Astrocyte of the hippocampus (primary cell): ENCODE results near the gene CEP68.
"Not testable (repeated sequence)": the region's sequence is repeated elsewhere in the genome, so short reads cannot be mapped to it uniquely, and the experiment has no call there.

Experiments used
- DNase-seq: peaks from one replicate; pipeline ENCODE4 v3.0.0; 2011; ENCODE audit warnings: low read depth, low spot score

The CEP68 gene, protein sequence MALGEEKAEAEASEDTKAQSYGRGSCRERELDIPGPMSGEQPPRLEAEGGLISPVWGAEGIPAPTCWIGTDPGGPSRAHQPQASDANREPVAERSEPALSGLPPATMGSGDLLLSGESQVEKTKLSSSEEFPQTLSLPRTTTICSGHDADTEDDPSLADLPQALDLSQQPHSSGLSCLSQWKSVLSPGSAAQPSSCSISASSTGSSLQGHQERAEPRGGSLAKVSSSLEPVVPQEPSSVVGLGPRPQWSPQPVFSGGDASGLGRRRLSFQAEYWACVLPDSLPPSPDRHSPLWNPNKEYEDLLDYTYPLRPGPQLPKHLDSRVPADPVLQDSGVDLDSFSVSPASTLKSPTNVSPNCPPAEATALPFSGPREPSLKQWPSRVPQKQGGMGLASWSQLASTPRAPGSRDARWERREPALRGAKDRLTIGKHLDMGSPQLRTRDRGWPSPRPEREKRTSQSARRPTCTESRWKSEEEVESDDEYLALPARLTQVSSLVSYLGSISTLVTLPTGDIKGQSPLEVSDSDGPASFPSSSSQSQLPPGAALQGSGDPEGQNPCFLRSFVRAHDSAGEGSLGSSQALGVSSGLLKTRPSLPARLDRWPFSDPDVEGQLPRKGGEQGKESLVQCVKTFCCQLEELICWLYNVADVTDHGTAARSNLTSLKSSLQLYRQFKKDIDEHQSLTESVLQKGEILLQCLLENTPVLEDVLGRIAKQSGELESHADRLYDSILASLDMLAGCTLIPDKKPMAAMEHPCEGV

DNA sequence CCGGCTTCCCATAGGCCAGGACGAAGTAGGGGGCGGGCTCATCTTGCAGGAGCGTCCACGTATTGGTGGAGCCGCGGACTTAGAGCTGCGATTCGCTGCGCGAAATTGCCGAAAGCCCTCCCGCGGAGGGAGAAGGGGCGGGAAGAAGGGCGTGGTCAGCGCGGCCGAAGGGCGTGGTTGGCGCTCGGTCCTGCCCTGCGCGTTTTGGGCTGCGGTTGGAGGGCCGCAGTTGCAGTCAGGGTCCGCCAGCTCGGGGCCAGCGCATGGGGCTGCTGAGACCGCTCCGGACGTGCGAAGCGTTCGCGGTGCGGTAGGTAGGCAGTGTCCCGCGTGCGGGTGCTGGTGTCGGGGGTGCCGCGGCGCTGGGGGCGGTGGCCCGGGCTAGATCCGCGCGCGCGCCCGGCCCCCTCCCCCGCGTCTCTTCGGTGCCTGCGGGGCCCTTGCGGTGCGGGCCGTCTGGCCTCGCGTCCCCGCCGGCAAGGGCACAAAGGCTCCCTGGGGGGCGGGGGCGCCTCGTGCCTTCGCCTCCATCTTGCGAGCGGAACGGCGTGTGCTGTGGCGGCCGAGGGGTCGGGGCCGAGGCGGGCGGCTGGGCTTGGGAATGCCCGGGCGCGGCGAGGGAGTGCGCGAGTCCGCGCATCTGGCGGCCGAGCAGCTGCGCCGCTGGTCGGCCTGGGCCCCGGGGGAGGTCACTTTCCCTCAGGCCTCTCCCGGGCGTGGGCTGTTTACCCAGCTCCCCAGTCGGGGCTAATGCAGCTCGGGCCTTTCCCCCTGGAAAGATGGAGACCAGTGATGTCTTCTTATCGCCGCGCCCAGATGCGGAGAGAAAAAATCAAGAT lies at the start of gene CEP68:
CEP68 (plus strand) TSS at position 202 of the 839 bp plus-strand sequence. CDS start 13,029 bp downstream, outside the sequence.
- DNase-seq, result peak; percentile 99

DNA sequence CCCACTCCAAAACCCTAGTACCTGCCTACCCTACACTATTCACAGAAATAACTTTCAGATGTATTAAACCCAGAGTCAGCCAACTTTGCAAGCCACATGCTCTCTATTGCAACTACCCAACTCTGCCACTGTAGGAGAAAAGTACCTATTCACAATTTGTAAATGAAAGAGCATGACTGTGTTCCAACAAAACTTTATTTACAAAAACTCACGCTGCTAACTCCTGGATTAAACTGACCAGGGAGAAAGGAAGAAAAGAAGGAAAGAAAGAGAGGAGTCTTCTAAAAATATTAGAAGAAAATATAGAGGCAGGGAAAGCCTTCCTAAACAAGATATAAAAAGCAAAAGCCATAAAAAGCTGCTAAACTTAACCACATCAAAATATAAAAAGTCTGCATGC lies 42.4 kb upstream of the CEP68 start:
- no peak for DNase-seq

DNA sequence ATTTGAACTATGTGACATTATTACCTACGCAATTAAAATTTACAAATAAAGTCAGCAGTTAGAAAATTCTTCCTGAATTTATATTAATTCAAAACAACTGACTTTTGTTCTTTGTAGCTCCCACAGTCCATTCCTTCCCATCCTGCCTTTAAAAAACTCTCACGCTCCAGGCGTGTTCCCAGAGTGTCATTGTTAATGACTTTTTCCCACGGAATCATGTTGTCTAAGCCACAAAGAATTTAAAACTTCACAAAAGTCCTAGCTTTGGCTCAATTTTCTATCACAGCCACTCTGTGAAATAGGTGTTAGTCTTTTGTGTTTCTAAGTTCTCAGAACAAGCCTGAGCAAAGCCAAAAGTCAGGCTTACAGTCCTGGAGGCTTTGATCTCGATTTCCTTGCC lies 40.5 kb upstream of the CEP68 start:
- peak; percentile 86 for DNase-seq

DNA sequence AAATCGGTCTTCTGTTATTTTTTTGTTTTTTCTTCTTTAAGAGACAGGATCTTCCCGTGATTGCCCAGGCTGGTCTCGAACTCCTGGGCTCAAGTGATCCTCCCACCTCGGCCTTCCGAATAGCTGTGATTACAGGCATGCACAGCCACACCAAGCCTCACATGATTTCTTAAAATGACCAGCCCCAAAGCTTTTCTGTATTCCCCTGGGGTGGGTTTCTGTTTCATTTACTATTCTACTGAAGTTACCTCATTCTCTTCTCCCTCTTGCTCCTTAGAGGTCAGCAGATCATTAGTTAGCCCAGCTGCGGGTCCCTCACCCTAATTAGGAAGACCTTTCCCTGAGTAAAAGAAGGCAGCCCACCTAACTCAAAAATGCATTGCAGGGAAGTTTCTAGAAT lies 39.4 kb upstream of the CEP68 start:
- DNase-seq, result no peak

DNA sequence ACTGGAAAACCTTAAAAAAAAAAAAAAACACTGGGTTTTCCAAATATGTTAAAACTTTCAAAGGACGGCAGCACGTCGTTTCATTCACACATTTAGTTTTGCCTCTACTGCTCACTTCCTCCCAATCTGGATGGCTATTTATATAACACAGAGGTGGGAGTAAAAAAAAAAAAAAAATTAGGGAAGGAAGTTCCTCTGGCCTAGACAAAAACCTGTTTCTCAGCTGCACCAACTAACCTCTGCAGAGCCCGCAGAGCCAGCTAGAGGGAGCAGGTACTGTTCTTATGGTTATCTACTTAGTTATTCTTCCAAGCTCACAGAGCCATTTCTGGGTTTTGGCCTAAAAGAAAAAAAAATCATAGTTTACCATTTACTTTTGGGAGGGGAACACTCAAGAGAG lies 38.9 kb upstream of the CEP68 start:
- DNase-seq, result no peak

DNA sequence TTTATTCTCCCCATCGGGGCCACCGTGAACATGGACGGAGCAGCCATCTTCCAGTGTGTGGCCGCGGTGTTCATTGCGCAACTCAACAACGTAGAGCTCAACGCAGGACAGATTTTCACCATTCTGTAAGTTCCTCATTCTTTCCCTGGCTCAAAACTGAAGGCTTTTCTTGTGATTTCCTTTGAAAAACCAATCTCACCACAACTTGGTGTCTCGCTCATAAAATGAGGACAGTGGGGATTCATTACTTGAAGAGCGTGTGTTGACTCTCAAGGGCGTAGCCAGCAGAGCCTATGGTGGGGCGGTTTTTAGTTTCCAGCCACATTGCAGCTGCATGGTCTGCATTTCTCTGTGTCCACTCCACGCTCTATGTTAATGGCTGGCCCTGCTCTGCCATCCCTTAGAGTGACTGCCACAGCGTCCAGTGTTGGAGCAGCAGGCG lies 38.1 kb upstream of the CEP68 start:
- no peak for DNase-seq

DNA sequence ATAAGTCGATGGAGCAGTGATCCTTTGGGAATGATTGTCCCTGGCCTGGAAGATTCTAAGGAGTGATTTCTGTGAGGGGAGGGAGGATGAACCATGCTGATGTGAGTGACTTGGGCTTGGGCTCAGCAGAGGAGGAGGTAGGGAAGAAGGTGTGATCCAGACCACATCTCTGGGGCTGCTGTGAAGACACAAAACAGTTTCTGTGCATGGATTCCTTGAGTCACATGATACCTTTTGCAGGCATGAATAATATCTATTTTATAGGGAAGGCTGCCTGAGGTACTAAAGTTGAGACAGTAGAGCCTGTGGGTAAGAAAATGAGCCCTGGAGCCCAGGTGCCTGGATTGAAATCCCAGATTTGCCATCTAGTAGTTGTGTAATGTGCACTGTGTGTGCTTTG lies 37.2 kb upstream of the CEP68 start:
- DNase-seq, result no peak

DNA sequence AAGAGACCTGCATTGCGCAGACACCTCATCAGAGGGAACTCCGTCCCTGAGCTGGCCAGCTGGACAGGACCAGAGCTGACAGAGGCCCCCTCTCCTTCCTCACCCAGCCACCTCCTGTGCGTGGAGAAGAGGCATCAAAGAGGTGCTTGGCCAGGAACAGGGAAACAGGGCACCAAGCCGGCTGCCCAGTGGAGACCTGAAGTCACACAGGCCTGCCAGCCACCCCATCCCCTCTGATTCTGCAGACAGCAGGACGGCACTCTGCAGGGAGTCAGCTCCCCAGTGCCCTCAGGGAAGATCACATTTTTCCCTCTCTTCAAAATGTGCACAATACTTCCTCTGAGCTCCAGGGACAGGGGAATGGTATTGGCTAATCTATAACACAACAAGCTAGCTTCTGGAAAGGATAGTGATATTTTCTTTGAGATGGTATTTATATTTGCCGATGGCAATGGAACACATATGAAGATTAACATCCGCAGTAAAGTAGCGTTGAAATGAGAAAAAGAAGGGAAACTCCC lies 36.5 kb upstream of the CEP68 start:
- DNase-seq, result no peak

DNA sequence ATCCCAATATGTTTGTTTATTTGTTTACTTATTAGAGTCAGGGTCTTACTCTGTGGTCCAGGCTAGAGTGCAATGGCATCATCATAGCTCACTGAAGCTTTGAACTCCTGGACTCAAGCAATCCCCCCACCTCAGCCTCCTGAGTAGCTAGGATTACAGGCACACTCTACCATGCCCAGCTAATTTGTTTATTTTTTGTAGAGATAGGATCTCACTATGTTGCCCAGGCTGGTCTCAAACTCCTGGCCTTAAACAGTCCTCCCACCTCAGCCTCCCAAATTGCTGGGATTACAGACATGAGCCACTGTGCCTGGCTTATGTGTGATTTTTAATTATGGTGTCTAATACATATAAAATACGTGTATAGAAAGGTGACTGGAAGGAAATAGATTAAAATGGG lies 36.0 kb upstream of the CEP68 start:
- not testable (repeated sequence) for DNase-seq

DNA sequence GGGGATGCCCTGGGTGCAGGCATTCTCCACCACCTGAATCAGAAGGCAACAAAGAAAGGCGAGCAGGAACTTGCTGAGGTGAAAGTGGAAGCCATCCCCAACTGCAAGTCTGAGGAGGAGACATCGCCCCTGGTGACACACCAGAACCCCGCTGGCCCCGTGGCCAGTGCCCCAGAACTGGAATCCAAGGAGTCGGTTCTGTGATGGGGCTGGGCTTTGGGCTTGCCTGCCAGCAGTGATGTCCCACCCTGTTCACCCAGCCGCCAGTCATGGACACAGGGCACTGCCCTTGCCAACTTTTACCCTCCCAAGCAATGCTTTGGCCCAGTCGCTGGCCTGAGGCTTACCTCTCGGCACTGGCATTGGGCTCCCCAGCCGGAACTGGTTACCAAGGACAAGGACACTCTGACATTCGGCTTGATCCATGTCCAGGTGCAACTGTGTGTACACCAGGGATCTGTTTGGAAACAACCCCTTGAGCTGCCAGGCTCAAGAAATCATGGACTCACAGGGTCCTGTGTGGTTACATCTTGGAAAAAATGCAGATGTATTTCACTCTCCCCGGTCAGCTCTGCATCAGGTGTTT lies 35.2 kb upstream of the CEP68 start:
- no peak for DNase-seq

DNA sequence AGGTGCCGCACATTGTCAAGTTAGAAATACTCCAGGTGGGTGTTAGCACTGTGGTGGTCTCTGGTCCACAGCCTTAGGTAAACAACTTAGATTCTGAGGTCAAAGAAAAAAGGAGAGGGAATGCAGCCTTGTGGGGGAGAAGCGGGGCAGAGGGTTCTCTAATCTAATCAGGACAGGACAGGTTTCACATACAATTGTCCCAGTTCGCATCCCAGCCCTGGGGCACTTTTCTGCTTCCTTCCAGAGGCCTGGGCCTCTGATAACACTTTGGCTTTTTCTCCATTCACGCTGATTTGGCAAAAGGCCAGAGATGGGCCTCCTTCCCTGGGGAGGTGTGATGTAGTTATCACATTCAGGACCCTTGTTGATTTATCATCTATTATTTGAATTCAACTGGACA lies 34.5 kb upstream of the CEP68 start:
- DNase-seq, result no peak

DNA sequence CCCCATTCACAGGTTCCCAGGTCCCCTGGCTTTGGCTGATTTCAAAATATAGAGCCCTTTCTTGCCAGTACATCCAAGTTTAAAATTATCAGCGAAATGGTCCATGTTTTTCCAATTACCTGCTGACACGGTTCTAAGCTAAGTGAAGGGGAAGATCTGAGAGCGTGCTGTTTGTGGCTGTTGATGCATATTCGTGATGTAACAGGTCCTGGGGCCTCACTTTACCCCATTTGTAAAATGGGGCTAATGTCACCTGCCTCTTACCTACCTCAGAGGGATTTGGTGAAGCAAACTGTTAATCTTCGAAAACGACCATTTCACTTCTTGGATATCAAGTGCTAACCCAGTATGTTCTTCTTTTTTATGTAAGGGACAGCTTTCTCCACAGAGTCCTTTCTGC lies 34.0 kb upstream of the CEP68 start:
- no peak for DNase-seq

DNA sequence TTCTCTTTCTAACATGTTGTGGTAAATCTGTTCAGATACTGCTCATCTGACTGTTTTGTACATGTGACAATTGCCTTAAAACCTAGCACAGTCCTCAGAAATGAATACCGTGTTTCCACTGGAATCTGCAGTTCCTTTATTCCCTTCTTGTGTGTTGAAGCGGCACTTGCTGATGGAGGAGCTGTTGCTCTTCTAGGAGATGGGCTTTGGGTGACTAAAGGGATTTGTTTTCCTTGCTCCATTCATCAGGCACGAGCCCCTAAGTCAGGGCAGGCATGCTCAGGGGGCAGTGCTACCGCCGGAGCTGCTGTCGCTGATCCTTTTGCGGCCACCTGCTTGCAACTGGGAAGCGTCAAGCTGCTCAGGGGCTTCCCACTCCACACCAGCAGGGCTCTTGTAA lies 32.5 kb upstream of the CEP68 start:
- DNase-seq, result no peak

DNA sequence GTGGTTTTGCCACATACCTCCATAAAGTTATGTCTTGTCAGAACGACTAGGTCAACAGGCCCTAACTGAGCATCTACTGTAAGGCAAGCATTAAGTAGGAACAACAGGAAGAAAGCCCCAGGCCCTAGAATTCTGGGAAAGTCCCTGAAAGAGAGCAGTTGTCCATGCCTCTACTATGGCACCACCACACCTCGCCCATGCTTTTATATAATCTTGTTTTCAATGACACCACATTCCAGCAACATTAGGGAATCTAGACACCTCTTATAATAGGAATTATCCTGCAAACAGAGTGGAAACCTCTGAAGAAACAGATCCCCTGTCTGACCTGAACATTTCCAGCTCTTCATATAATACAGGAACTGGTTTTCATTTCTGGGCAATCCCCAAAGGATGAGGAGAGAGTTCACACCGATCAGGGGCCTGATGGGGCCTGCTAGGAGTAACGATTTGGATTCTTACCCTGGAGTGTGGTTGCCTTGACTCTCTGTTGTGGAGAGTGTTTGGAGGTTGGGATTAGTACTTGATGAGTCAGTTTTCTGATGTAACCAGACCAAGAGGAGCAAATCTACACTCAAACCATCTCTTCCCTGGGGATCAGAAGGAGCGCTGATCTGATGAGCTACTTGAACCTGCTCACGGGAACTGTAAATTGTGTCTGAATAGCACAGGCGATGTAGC lies 31.9 kb upstream of the CEP68 start:
- peak; percentile 78 for DNase-seq

DNA sequence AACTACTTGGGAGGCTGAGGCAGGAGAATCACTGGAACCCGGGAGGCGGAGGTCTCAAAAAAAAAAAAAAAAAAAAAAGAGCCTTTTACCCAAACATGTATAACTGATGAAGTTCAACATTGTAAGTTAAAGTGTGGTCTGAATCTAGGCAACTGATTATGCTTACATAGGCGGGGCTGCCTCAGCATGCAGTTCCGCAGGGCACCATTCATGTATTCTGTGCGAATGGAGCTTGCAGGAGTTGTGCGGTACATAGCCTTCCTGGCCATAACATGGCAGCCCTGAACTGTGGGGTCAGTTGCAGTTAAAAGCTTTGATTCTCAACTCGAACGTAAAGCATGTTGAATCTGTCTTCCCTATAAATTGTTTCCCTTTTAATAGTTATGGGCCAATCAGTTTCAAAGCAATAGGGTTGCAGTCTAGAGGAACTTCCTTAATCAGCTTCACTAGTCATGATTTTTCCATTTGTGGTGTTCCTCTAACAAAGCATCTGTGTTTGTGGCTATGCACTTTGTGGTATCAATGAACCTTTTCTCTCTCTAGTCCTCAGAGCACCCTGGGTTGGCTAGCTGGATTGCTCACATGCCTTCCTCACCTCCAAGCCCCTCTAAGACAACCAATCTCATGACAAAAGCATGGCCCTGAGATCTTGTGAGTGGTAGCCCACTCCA lies 30.6 kb upstream of the CEP68 start:
- no peak for DNase-seq

DNA sequence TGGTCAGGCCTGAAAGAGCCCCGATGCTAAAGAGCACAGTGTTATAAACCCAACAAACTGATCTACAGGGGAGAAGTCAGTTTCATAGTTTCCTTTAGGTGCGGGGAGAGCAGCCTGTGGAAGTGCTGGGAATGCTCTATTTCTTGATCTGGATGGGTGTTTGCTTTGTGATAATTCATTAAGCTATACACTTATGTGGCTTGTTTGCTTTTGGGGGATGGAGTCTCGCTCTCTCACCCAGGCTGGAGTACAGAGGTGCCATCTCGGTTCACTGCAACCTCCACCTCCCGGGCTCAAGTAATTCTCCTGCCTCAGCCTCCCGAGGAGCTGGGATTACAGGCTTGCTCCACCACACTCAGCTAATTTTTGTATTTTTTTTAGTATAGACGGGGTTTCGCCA lies 30.1 kb upstream of the CEP68 start:
- no peak for DNase-seq

DNA sequence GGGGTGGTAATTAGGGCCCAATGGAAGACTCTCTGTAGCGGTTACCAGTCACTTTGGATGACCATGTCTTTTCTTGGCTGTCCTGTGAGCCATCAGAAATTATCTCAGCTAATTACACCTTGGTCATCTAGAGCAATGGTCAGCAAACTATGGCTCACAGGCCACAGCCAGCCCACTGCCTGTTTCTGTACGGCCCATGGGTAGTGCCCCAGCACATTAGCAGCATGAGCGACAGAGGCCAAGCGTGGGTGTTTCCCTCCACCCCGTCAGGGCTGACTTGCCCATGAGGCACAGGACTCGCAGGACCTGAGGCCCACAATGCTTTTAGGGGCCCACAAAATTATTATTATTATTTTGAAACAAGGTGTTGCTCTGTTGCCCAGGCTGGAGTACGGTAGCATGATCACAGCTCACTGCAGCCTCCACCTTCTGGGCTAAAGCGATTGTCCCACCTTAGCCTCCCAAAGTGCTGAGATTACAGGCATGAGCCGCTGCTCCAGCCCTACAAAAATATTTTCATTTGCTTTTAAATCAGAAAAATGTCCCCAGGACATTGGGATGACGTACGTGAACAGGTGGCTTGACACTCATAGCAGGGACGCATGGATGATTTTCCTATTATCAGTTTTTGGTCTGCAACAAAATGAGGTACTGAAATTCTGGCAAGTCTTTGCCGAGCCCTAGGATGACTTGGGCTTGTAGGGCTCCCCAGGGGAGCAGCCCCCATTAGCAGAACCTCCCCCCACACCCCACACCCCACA lies 29.3 kb upstream of the CEP68 start:
- DNase-seq, result no peak

DNA sequence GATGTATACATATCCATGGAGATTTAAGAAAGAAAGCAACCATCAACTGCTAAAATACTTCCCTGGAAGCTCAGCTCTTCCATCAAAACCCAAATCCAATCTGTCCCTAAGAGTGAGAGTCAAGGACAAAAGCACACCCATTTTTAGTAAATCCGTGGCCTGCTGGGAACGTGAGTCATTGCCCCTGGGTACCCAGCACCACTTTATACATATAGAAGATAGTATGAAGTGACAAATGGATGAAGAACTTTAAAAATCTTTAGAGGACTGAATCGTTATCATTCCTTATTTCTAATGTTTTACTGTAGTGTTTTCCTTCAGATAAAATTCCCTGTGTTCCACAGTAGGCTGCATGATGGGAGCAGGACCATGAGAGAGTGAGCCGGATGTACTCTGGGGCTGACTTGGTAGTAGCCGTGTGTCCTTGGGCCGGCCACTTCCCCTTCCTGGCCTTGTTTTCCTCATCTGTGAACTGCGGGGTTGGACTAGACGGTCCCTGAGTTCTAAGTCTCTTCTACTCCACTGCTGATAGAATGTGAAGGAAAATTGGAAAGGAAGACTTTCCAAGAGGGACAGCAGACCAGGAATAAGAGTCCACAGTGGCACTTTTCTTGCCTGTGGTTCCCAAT lies 28.5 kb upstream of the CEP68 start:
- DNase-seq, result no peak
